Muscle of back (tissue), 11 donors: Measurements from ENCODE around the gene SLFN5. TPM values are rescaled to one million over a fixed set of nuclear protein-coding genes. Genes with fewer than 3 reads are reported as not detected.
"Not testable (repeated sequence)": the region's sequence is repeated elsewhere in the genome, so short reads cannot be mapped to it uniquely, and the experiment has no call there.

ENCODE experiments used
- DNase-seq, 3 donors: peaks; one replicate each; pipeline versions ENCODE4 v3.0.0 to v3.0.0-alpha.2; 2013
- polyA plus RNA-seq, 10 donors: library from polyadenylated mRNA; unstranded; fragments of 120-200 nt; gene quantifications; one replicate each; pipeline ENCODE4 v1.2.1, GENCODE V29; 2013; ENCODE audit not compliant: insufficient read length in 10 of 10

Gene SLFN5
- polyA plus RNA-seq, 10 donors, result 4.8 to 10.0 (median 5.8) TPM

- DNase-seq, result no peak
Measured at GRCh38 chr17:35287286-35287811, 44.5 kb downstream of the SLFN5 start.

GRCh38 chr17:35289222-35289621, 46.4 kb downstream of the SLFN5 start:
- no peak for DNase-seq

- peak in 1 of 3 donors; percentile 27 for DNase-seq
Measured at GRCh38 chr17:35291802-35292201, 48.9 kb downstream of the SLFN5 start.

- DNase-seq, result peak in 1 of 3 donors; percentile 11
Measured at GRCh38 chr17:35293151-35293847, 50.4 kb downstream of the SLFN5 start.

- DNase-seq, result no peak
Measured at GRCh38 chr17:35294756-35295155, 51.9 kb downstream of the SLFN5 start.

GRCh38 chr17:35295686-35296085, 52.8 kb downstream of the SLFN5 start:
- DNase-seq, result peak in 1 of 3 donors; percentile 3

- DNase-seq, result no peak
Measured at GRCh38 chr17:35297666-35298065, 54.8 kb downstream of the SLFN5 start.

GRCh38 chr17:35298639-35299038, 55.8 kb downstream of the SLFN5 start:
- DNase-seq, result no peak

- no peak for DNase-seq
Measured at GRCh38 chr17:35299135-35299534, 56.3 kb downstream of the SLFN5 start.

- not testable (repeated sequence) for DNase-seq
Measured at GRCh38 chr17:35309345-35309744, 66.5 kb downstream of the SLFN5 start.

- no peak for DNase-seq
Measured at GRCh38 chr17:35312346-35312745, 69.5 kb downstream of the SLFN5 start.

- DNase-seq, result peak; percentile 62 to 86 (median 75)
Measured at GRCh38 chr17:35312790-35313711, 70.2 kb downstream of the SLFN5 start.

GRCh38 chr17:35313875-35314409, 71.1 kb downstream of the SLFN5 start:
- peak in 1 of 3 donors; percentile 11 for DNase-seq

- DNase-seq, result no peak
Measured at GRCh38 chr17:35314415-35315216, 71.7 kb downstream of the SLFN5 start.

- peak; percentile 15 to 86 (median 16) for DNase-seq
Measured at GRCh38 chr17:35315283-35315682, 72.4 kb downstream of the SLFN5 start.

- no peak for DNase-seq
Measured at GRCh38 chr17:35315971-35316370, 73.1 kb downstream of the SLFN5 start.

- no peak for DNase-seq
Measured at GRCh38 chr17:35322749-35323148, 79.9 kb downstream of the SLFN5 start.
